ENCODE results near the gene FAM13C. TPM values are rescaled to one million over a fixed set of nuclear protein-coding genes. Genes with fewer than 3 reads are reported as not detected.

The FAM13C gene
- total RNA-seq, 4 donors from 2014 or later, result 11.4 to 29.5 (median 22.0) TPM

- no peak for TF ChIP-seq CTCF (IDR thresholded peaks at IDR 0.05; ENCODE audit: low read depth)
Observed at GRCh38 chr10:59342723-59343122, 19.6 kb downstream of the FAM13C start.

GRCh38 chr10:59342000-59342399 lies 20.3 kb downstream of the FAM13C start:
- TF ChIP-seq CTCF (IDR thresholded peaks at IDR 0.05; ENCODE audit: low read depth), result no peak

GRCh38 chr10:59340285-59340684 lies 22.1 kb downstream of the FAM13C start:
- no peak for TF ChIP-seq CTCF (IDR thresholded peaks at IDR 0.05; ENCODE audit: low read depth)

- no peak for TF ChIP-seq CTCF (IDR thresholded peaks at IDR 0.05; ENCODE audit: low read depth)
Observed at GRCh38 chr10:59339351-59339750, 23.0 kb downstream of the FAM13C start.

GRCh38 chr10:59337201-59337652 lies 25.1 kb downstream of the FAM13C start:
- no peak for TF ChIP-seq CTCF (IDR thresholded peaks at IDR 0.05; ENCODE audit: low read depth)

GRCh38 chr10:59336632-59337031 lies 25.7 kb downstream of the FAM13C start:
- TF ChIP-seq CTCF (IDR thresholded peaks at IDR 0.05; ENCODE audit: low read depth), result no peak

- no peak for TF ChIP-seq CTCF (IDR thresholded peaks at IDR 0.05; ENCODE audit: low read depth)
Observed at GRCh38 chr10:59335497-59335896, 26.9 kb downstream of the FAM13C start.
